Measurements from ENCODE around the gene COL9A3.

The COL9A3 gene

DNA sequence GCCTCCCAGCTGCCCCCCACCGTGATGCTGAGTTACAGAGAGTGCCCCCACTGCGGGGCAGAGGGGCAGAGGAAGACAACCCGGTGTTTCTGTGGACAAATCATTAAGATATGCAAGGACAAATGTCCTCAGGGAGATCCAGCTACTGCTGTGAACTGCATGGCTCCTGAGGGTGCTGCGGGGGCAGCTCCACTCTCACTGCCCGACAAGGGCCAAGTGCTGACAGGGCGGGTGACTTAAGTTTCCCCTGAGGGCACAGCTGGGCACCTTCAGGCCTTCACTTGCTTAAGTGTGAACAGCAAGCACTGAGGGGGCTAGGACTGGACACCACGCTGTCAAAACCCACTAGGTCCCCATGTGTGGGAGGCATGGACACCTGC lies 71.0 kb downstream of the COL9A3 start:
- TF ChIP-seq, protein P1, sequence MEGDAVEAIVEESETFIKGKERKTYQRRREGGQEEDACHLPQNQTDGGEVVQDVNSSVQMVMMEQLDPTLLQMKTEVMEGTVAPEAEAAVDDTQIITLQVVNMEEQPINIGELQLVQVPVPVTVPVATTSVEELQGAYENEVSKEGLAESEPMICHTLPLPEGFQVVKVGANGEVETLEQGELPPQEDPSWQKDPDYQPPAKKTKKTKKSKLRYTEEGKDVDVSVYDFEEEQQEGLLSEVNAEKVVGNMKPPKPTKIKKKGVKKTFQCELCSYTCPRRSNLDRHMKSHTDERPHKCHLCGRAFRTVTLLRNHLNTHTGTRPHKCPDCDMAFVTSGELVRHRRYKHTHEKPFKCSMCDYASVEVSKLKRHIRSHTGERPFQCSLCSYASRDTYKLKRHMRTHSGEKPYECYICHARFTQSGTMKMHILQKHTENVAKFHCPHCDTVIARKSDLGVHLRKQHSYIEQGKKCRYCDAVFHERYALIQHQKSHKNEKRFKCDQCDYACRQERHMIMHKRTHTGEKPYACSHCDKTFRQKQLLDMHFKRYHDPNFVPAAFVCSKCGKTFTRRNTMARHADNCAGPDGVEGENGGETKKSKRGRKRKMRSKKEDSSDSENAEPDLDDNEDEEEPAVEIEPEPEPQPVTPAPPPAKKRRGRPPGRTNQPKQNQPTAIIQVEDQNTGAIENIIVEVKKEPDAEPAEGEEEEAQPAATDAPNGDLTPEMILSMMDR (IDR thresholded peaks at IDR 0.05; ENCODE audit: extremely low read depth, insufficient read depth, missing control alignments): no peak
- in situ Hi-C loops (cut with MboI; ENCODE audit: low pct_unique_long_range_greater_than_20kb, low sequenced_read_pairs, unreplicated experiment): no loop called here
- DNase-seq (ENCODE audit: low spot score): no peak

DNA sequence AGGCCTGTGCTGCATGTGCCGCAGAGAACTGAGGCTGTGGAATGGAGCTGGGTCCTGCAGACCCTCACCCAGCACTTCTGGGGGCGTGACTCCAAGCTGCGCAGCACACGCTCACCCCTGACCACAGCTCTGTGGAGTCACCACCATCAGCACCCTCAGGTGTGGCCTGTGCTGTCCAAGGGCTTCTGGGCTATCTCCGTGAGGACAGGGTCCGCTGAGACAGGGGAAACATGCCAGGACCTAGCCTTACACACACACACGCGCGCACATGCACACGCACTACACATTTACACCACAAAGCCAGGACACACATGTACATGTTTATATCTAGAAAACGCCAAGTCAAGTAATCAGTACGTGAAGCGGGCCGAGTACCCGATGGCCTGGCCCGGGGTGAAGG lies 71.6 kb downstream of the COL9A3 start:
- in situ Hi-C loops (cut with MboI; ENCODE audit: low pct_unique_long_range_greater_than_20kb, low sequenced_read_pairs, unreplicated experiment): no loop called here
- TF ChIP-seq, protein P1 (IDR thresholded peaks at IDR 0.05; ENCODE audit: extremely low read depth, insufficient read depth, missing control alignments): no peak
- no peak for DNase-seq (ENCODE audit: low spot score)

DNA sequence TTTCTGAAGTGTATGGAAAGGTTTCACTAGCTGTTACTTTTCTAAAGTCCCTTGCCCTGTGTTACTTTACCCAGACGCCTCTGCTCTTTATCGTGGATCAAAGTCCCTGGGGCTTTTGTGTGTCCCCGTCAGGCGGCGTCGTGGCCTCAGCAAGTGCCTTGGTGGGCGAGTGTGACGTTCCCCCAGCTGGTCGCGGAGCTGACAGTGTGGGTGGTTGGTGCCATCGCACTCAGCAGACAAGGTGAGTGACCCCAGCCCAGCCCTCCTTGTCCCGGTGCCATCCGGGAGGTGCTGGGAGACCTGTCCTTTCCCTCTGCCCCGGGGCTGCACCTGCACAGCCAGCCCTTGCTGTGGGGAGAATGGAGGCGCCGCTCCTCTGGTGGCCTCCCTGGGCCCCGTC lies 72.1 kb downstream of the COL9A3 start:
- TF ChIP-seq, protein P1 (IDR thresholded peaks at IDR 0.05; ENCODE audit: extremely low read depth, insufficient read depth, missing control alignments): no peak
- in situ Hi-C loops (cut with MboI; ENCODE audit: low pct_unique_long_range_greater_than_20kb, low sequenced_read_pairs, unreplicated experiment): no loop called here
- no peak for DNase-seq (ENCODE audit: low spot score)

DNA sequence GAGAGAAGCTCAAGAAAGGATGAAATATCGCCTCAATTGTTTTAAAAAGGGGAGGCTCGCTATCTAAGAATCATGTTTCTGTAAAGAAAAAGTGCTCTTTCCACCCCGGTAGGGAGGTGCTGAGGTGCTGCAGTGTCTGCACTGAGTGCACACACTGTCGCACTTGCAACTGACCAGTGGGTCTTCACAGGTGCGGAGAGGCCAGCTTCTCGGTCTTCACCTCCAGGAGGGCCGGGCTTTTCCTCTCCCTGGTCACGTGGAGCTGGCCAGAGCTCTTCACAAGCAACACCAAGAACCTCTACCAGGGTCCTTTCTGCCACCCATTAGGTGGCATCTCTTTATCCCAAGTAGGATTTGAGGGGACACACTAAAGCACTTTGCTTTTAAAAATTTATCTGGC lies 72.6 kb downstream of the COL9A3 start:
- DNase-seq (ENCODE audit: low spot score): no peak
- TF ChIP-seq, protein P1 (IDR thresholded peaks at IDR 0.05; ENCODE audit: extremely low read depth, insufficient read depth, missing control alignments): no peak
- in situ Hi-C loops (cut with MboI; ENCODE audit: low pct_unique_long_range_greater_than_20kb, low sequenced_read_pairs, unreplicated experiment): no loop called here

DNA sequence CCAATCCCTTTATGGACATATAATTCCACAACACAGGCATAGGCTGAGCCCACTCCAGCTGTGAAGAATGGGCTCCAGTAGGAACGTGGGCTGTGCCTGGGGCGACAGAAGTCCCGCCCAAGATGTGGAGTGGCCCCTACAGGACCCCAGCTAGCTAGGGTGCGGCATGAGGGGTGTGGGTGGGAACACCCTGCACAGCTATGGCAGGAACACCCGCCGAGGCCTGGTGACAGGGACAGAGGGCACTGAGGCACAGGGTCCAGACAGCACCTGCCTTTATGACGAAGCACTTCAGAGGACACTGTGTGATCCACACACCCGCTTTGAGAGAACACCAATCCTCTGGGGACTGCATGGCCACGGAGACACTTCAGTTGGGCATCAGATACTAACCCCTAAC lies 73.0 kb downstream of the COL9A3 start:
- TF ChIP-seq, protein P1 (IDR thresholded peaks at IDR 0.05; ENCODE audit: extremely low read depth, insufficient read depth, missing control alignments): no peak
- in situ Hi-C loops (cut with MboI; ENCODE audit: low pct_unique_long_range_greater_than_20kb, low sequenced_read_pairs, unreplicated experiment): no loop called here
- DNase-seq (ENCODE audit: low spot score): no peak

DNA sequence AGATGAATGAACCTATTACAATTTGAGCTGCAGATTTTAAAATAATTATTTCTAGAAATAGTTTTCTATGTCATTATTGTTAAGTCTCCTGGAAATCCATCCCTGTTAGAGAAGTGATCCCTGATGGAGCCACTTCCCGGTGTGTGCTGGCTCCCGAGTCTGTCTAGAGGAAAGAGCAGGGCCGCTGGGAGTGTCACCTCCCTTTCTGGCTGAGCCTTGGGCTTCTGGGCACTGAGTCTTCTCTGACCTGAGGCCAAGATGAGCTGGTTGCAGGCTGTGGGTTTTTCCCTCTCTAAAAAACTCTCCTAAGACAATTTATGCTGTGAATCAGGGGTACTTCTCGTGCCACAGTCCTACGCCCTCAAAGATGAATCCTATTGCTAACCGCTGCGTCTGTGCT lies 73.6 kb downstream of the COL9A3 start:
- in situ Hi-C loops (cut with MboI; ENCODE audit: low pct_unique_long_range_greater_than_20kb, low sequenced_read_pairs, unreplicated experiment): no loop called here

More for the DNA sequence above, 73.6 kb downstream of the COL9A3 start:
- DNase-seq (ENCODE audit: low spot score): no peak
- TF ChIP-seq, protein P1 (IDR thresholded peaks at IDR 0.05; ENCODE audit: extremely low read depth, insufficient read depth, missing control alignments): no peak
